HepG2 (cell line): ENCODE results near the gene TSPAN3. TPM values are rescaled to one million over a fixed set of nuclear protein-coding genes. Genes with fewer than 3 reads are reported as not detected.
A peak's percentile ranks its signal among the peaks of the same experiment; 100 is the strongest.

Experiments used
- ATAD3A ChIP-seq: sonication (generic); formaldehyde crosslinking; IDR thresholded peaks from 2 replicates; pipeline ENCODE4 v1.4.0; 2020; ENCODE audit warnings: missing genetic modification reagents
- FOSL1 ChIP-seq: sonication (generic); formaldehyde crosslinking; IDR thresholded peaks from 2 replicates; pipeline ENCODE4 v1.9.0; 2021; ENCODE audit warnings: missing genetic modification reagents, borderline replicate concordance
- KMT2B ChIP-seq: IDR thresholded peaks from 2 replicates; pipeline ENCODE4 v1.6.1; 2016; ENCODE audit warnings: missing genetic modification reagents, missing compliant biosample characterization
- NONO ChIP-seq, 2 experiments: fragments of 450-650 bp in 1 of 2; sonication (generic) in 1 of 2; formaldehyde crosslinking in 1 of 2; IDR thresholded peaks in 1 of 2; conservative IDR thresholded peaks in 1 of 2; 2 replicates each; pipeline versions ENCODE4 v1.6.1 to v1.8.0; 2017 to 2022; ENCODE audit warnings: mild to moderate bottlenecking in 1 of 2, missing genetic modification reagents in 1 of 2, moderate library complexity in 1 of 2
- NR2F6 ChIP-seq, 2 experiments: IDR thresholded peaks; 2 replicates each; pipeline ENCODE4 v1.6.1; 2016; ENCODE audit warnings: antibody characterized with exemption in 1 of 2, mild to moderate bottlenecking in 1 of 2
- SRY ChIP-seq: sonication (generic); formaldehyde crosslinking; IDR thresholded peaks from 2 replicates; pipeline ENCODE4 v1.8.0; 2022; ENCODE audit warnings: mild to moderate bottlenecking, missing genetic modification reagents
- XRCC5 ChIP-seq: fragments of 200-400 bp; formaldehyde crosslinking; optimal IDR thresholded peaks from 2 replicates; pipeline ENCODE3; 2017; ENCODE audit warnings: mild to moderate bottlenecking, low read length
- ZBTB20 ChIP-seq: sonication (generic); formaldehyde crosslinking; IDR thresholded peaks from 2 replicates; pipeline ENCODE4 v1.8.1; 2023; ENCODE audit warnings: missing genetic modification reagents, low read depth, mild to moderate bottlenecking, borderline replicate concordance
- ZNF264 ChIP-seq: sonication (generic); formaldehyde crosslinking; IDR thresholded peaks from 2 replicates; pipeline ENCODE4 v1.4.0; 2020; ENCODE audit warnings: missing genetic modification reagents
- ZNF558 ChIP-seq: sonication (generic); formaldehyde crosslinking; IDR thresholded peaks from 2 replicates; pipeline ENCODE4 v1.9.0; 2022; ENCODE audit warnings: mild to moderate bottlenecking, missing genetic modification reagents, borderline replicate concordance
- polyA plus RNA-seq, 8 experiments: library from polyadenylated mRNA; depleted of rRNA in 3 of 8; stranded (reverse) in 7 of 8; unstranded in 1 of 8; fragments of >200 nt; fragmentation: Illumina TruSeq in 4 of 8; extraction: Trizol in 4 of 8; gene quantifications; 2 replicates each; pipeline versions ENCODE4 v1.2.1 to v1.2.3, GENCODE V29; 2011 to 2016; ENCODE audit warnings: low read depth in 4 of 8, missing spikeins in 1 of 8, mixed read lengths in 1 of 8; ENCODE audit not compliant: insufficient read depth in 1 of 8
- total RNA-seq, 5 experiments: library from RNA; depleted of rRNA; stranded (reverse); fragments of >200 nt; fragmentation: Illumina TruSeq; extraction: Trizol; gene quantifications; 2 replicates each; pipeline ENCODE4 v1.2.3, GENCODE V29; 2016; ENCODE audit warnings: low read depth in 1 of 5
- TF ChIP-seq, protein P1 (sequence below): sonication (generic); formaldehyde crosslinking; IDR thresholded peaks from 2 replicates; pipeline ENCODE4 v1.4.0; 2020; ENCODE audit warnings: missing genetic modification reagents
- TF ChIP-seq, protein P2 (sequence below): sonication (generic); formaldehyde crosslinking; IDR thresholded peaks from 2 replicates; pipeline ENCODE4 v1.8.0; 2022; ENCODE audit warnings: mild to moderate bottlenecking, missing genetic modification reagents
- TF ChIP-seq, protein P3 (sequence below): sonication (generic); formaldehyde crosslinking; conservative IDR thresholded peaks from 2 replicates; pipeline ENCODE4 v1.4.0; 2020; ENCODE audit warnings: mild to moderate bottlenecking, missing genetic modification reagents, moderate library complexity
- TF ChIP-seq, protein P4 (sequence below), 2 experiments: IDR thresholded peaks; 2 replicates each; pipeline ENCODE4 v1.6.1; 2011 to 2012; ENCODE audit warnings: low read length in 2 of 2, borderline replicate concordance in 1 of 2, low read depth in 1 of 2, mild to moderate bottlenecking in 1 of 2, moderate library complexity in 1 of 2

TSPAN3 gene
- total and polyA plus RNA-seq, 2 of the 13 experiments (the other 11 are each of a cell fraction or from before 2014, with no cell fraction given), result 167 to 170 TPM

DNA sequence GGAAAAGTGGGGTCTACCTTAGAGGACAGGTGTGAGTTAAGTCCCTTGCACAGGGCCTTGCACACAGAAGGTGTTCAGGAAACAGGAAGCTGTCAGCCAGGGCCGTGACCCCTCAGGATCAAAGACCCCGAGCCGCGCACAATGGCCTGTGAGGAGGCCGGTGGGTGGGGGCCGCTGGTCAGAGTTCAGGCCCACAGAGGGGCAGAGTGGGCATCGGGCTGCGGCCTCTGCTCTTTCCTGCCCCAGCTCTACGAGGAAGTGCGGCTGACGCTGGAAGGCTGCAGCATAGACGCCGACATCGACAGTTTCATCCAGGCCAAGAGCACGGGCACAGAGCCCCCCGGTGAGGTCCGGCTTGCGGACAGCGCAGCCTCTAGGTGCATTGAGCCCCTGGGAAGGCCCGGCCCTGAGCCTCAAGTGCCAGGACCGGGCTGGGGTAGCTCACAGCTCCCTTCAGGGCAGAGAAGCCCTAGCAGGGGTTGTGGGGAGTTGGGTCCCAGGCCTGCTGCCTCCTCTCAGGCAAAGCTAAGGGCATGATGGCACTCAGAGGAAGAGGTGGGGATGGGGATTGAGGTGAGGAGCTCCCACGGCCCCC lies 38.8 kb downstream of the TSPAN3 start (continued):
- TF ChIP-seq NONO (IDR thresholded peaks at IDR 0.05), result no peak
- TF ChIP-seq NONO (CRISPR knock-in tag; conservative IDR thresholded peaks at IDR 0.05), result peak; percentile 70
- no peak; the same call in 1 of the 2 replicates for TF ChIP-seq ZNF558
- no peak for TF ChIP-seq ZBTB20
- TF ChIP-seq FOSL1 (CRISPR knock-in tag), result no peak
- TF ChIP-seq ZNF264 (CRISPR knock-in tag), result 0 out of 2 replicates have a peak, but pooled peaks have one; percentile 11
- TF ChIP-seq, protein P1, sequence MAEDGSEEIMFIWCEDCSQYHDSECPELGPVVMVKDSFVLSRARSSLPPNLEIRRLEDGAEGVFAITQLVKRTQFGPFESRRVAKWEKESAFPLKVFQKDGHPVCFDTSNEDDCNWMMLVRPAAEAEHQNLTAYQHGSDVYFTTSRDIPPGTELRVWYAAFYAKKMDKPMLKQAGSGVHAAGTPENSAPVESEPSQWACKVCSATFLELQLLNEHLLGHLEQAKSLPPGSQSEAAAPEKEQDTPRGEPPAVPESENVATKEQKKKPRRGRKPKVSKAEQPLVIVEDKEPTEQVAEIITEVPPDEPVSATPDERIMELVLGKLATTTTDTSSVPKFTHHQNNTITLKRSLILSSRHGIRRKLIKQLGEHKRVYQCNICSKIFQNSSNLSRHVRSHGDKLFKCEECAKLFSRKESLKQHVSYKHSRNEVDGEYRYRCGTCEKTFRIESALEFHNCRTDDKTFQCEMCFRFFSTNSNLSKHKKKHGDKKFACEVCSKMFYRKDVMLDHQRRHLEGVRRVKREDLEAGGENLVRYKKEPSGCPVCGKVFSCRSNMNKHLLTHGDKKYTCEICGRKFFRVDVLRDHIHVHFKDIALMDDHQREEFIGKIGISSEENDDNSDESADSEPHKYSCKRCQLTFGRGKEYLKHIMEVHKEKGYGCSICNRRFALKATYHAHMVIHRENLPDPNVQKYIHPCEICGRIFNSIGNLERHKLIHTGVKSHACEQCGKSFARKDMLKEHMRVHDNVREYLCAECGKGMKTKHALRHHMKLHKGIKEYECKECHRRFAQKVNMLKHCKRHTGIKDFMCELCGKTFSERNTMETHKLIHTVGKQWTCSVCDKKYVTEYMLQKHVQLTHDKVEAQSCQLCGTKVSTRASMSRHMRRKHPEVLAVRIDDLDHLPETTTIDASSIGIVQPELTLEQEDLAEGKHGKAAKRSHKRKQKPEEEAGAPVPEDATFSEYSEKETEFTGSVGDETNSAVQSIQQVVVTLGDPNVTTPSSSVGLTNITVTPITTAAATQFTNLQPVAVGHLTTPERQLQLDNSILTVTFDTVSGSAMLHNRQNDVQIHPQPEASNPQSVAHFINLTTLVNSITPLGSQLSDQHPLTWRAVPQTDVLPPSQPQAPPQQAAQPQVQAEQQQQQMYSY (CRISPR knock-in tag), result 0 out of 2 replicates have a peak, but pooled peaks have one; percentile 18
- peak; percentile 17 for TF ChIP-seq XRCC5
- TF ChIP-seq NR2F6 (IDR thresholded peaks at IDR 0.05), result peak; percentile 94
- TF ChIP-seq NR2F6 (CRISPR knock-in tag; IDR thresholded peaks at IDR 0.05), result peak; percentile 96
- TF ChIP-seq, protein P2, sequence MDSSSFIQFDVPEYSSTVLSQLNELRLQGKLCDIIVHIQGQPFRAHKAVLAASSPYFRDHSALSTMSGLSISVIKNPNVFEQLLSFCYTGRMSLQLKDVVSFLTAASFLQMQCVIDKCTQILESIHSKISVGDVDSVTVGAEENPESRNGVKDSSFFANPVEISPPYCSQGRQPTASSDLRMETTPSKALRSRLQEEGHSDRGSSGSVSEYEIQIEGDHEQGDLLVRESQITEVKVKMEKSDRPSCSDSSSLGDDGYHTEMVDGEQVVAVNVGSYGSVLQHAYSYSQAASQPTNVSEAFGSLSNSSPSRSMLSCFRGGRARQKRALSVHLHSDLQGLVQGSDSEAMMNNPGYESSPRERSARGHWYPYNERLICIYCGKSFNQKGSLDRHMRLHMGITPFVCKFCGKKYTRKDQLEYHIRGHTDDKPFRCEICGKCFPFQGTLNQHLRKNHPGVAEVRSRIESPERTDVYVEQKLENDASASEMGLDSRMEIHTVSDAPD, result 0 out of 2 replicates have a peak, but pooled peaks have one; percentile 52
- no peak for TF ChIP-seq ATAD3A
- TF ChIP-seq SRY (CRISPR knock-in tag), result no peak
- no peak for TF ChIP-seq KMT2B
- TF ChIP-seq, protein P3, sequence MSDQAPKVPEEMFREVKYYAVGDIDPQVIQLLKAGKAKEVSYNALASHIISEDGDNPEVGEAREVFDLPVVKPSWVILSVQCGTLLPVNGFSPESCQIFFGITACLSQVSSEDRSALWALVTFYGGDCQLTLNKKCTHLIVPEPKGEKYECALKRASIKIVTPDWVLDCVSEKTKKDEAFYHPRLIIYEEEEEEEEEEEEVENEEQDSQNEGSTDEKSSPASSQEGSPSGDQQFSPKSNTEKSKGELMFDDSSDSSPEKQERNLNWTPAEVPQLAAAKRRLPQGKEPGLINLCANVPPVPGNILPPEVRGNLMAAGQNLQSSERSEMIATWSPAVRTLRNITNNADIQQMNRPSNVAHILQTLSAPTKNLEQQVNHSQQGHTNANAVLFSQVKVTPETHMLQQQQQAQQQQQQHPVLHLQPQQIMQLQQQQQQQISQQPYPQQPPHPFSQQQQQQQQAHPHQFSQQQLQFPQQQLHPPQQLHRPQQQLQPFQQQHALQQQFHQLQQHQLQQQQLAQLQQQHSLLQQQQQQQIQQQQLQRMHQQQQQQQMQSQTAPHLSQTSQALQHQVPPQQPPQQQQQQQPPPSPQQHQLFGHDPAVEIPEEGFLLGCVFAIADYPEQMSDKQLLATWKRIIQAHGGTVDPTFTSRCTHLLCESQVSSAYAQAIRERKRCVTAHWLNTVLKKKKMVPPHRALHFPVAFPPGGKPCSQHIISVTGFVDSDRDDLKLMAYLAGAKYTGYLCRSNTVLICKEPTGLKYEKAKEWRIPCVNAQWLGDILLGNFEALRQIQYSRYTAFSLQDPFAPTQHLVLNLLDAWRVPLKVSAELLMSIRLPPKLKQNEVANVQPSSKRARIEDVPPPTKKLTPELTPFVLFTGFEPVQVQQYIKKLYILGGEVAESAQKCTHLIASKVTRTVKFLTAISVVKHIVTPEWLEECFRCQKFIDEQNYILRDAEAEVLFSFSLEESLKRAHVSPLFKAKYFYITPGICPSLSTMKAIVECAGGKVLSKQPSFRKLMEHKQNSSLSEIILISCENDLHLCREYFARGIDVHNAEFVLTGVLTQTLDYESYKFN (CRISPR knock-in tag), result peak; percentile 92
- TF ChIP-seq, protein P4, sequence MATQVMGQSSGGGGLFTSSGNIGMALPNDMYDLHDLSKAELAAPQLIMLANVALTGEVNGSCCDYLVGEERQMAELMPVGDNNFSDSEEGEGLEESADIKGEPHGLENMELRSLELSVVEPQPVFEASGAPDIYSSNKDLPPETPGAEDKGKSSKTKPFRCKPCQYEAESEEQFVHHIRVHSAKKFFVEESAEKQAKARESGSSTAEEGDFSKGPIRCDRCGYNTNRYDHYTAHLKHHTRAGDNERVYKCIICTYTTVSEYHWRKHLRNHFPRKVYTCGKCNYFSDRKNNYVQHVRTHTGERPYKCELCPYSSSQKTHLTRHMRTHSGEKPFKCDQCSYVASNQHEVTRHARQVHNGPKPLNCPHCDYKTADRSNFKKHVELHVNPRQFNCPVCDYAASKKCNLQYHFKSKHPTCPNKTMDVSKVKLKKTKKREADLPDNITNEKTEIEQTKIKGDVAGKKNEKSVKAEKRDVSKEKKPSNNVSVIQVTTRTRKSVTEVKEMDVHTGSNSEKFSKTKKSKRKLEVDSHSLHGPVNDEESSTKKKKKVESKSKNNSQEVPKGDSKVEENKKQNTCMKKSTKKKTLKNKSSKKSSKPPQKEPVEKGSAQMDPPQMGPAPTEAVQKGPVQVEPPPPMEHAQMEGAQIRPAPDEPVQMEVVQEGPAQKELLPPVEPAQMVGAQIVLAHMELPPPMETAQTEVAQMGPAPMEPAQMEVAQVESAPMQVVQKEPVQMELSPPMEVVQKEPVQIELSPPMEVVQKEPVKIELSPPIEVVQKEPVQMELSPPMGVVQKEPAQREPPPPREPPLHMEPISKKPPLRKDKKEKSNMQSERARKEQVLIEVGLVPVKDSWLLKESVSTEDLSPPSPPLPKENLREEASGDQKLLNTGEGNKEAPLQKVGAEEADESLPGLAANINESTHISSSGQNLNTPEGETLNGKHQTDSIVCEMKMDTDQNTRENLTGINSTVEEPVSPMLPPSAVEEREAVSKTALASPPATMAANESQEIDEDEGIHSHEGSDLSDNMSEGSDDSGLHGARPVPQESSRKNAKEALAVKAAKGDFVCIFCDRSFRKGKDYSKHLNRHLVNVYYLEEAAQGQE (IDR thresholded peaks at IDR 0.05; ENCODE audit: borderline replicate concordance in 1 of 2, low read depth in 1 of 2, low read length in 2 of 2), result peak in 1 of 2 experiments; percentile 5; a peak in 1 of 4 replicates
